Lower lobe of right lung (tissue), 2 donors: ENCODE data around the gene FSD1. TPM values are rescaled to one million over a fixed set of nuclear protein-coding genes. Genes with fewer than 3 reads are reported as not detected.
"Not testable (repeated sequence)": the region's sequence is repeated elsewhere in the genome, so short reads cannot be mapped to it uniquely, and the experiment has no call there.

Source experiments
- ATAC-seq, 2 donors: fragments of 200-7000 bp; cut with Tn5 transposase; one replicate each; pipeline ENCODE4 v1.9.1; 2020 to 2022; ENCODE audit warnings: mild to moderate bottlenecking in 2 of 2, moderate library complexity in 2 of 2
- DNase-seq: peaks from one replicate; pipeline ENCODE4 v3.0.0-alpha.2; 2020
- H3K27ac ChIP-seq: fragments of 200-600 bp; one replicate; pipeline ENCODE4 v1.8.0; 2022
- H3K27me3 ChIP-seq: fragments of 200-600 bp; one replicate; pipeline ENCODE4 v1.8.0; 2022; ENCODE audit warnings: low read depth
- H3K36me3 ChIP-seq: fragments of 200-600 bp; one replicate; pipeline ENCODE4 v1.8.0; 2022; ENCODE audit warnings: mild to moderate bottlenecking
- H3K4me1 ChIP-seq: fragments of 200-600 bp; one replicate; pipeline ENCODE4 v1.8.0; 2022
- H3K4me3 ChIP-seq: fragments of 200-600 bp; one replicate; pipeline ENCODE4 v1.8.0; 2022; ENCODE audit warnings: mild to moderate bottlenecking
- H3K9me3 ChIP-seq: fragments of 200-600 bp; one replicate; pipeline ENCODE4 v1.8.0; 2022
- intact Hi-C: fragments of 100-400 bp; cut with DNase I; formaldehyde crosslinking; loops from one replicate; pipeline ENCODE4 v1.11.0; 2022
- total RNA-seq: library from RNA; stranded (reverse); fragmentation: NEBNext Ultra II Directional; extraction: Animal tissue kit (Norgen Biotek cat#: 25700); gene quantifications from one replicate; pipeline ENCODE4 v1.2.1, GENCODE V29; 2021
- TF ChIP-seq, protein P1 (sequence below): fragments of 200-600 bp; IDR thresholded peaks from one replicate; pipeline ENCODE4 v1.8.0; 2022; ENCODE audit warnings: antibody characterized with exemption, mild to moderate bottlenecking
- donor health status: DM: no; HTN: yes; CAD: no; lungs with severe emphysema.

Gene FSD1
- total RNA-seq, 1 donor from 2014 or later = 0.62 TPM

DNA sequence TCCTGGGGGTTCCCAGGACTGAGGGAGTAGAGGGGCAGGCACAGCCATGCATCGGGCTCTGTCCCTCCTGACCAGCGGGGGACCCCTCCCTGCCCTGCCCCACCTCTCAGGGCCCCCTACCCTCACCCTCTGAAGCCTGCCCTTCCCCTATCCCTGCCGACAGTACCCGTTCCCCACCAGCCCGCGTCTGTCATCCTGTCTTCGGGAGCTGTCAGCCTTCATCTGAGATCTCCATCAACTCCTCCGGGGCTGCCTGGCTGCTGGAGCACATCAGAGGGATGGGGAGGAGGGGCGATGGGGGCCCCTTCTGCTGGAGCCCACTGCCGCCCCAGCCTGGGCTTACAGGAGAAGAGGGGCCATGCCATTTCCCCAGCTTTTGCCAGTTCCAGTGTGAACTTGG is 31.5 kb upstream of the FSD1 start:
- ATAC-seq = no peak
- DNase-seq = no peak
- intact Hi-C loops = no loop called here

DNA sequence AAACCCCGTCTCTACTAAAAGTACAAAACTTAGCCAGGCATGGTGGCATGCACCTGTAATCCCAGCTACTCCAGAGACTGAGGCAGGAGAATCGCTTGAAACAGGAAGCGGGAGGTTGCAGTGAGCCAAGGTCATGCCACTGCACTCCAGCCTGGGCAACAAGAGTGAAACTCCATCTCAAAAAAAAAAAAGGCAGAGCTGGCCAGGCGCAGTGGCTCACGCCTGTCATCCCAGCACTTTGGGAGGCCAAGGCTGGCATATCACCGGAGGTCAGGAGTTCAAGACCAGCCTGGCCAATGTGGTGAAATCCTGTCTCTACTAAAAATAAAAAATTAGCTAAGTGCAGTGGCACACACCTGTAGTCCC is 30.1 kb upstream of the FSD1 start:
- Histone ChIP-seq H3K27me3 (peaks cover 15% of the 10 kb centered on the region), H3K36me3 (peaks cover 21% of the 10 kb centered on the region)
- DNase-seq, H3K4me1 ChIP-seq, intact Hi-C loops, H3K27ac ChIP-seq, H3K9me3 ChIP-seq, ATAC-seq, H3K4me3 ChIP-seq: not testable (repeated sequence)

More for the DNA sequence above, 31.5 kb upstream of the FSD1 start:
- TF ChIP-seq, protein P1, sequence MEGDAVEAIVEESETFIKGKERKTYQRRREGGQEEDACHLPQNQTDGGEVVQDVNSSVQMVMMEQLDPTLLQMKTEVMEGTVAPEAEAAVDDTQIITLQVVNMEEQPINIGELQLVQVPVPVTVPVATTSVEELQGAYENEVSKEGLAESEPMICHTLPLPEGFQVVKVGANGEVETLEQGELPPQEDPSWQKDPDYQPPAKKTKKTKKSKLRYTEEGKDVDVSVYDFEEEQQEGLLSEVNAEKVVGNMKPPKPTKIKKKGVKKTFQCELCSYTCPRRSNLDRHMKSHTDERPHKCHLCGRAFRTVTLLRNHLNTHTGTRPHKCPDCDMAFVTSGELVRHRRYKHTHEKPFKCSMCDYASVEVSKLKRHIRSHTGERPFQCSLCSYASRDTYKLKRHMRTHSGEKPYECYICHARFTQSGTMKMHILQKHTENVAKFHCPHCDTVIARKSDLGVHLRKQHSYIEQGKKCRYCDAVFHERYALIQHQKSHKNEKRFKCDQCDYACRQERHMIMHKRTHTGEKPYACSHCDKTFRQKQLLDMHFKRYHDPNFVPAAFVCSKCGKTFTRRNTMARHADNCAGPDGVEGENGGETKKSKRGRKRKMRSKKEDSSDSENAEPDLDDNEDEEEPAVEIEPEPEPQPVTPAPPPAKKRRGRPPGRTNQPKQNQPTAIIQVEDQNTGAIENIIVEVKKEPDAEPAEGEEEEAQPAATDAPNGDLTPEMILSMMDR = no peak
- no peaks in the 10 kb centered on the region for H3K4me1 ChIP-seq
- no peak overlapping the region for H3K4me3 ChIP-seq
- H3K9me3 ChIP-seq = no peaks in the 10 kb centered on the region
- H3K27me3 ChIP-seq = peaks cover 8% of the 10 kb centered on the region
- peaks cover 35% of the 10 kb centered on the region for H3K36me3 ChIP-seq
- H3K27ac ChIP-seq = no peak overlapping the region

DNA sequence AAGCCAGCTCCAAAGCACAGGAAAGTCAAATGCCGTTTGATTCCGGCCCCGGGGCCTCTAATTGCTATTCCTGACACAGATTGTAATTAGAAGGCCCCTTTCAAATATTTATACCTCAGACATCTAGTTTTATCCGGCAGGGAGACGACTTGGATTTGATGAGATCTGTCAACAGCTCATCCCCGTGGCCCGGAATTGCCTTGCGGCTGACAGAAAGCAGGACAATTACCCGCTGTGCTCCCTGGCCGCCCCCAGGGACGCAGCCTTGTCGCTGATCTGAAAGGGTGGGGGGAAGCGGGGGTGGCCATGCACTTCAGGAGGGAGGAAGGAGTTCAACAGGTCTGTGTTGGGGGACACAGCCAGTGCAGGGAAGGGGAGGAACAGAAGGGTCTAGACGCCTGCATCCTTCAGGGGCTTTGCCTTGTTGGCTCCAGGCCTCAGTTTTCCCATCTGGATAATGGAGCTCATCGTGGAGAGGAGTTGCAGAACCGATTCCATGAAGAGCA is 27.2 kb upstream of the FSD1 start:
- intact Hi-C loops = no loop called here
- peaks cover 44% of the 10 kb centered on the region for H3K27me3 ChIP-seq

DNA sequence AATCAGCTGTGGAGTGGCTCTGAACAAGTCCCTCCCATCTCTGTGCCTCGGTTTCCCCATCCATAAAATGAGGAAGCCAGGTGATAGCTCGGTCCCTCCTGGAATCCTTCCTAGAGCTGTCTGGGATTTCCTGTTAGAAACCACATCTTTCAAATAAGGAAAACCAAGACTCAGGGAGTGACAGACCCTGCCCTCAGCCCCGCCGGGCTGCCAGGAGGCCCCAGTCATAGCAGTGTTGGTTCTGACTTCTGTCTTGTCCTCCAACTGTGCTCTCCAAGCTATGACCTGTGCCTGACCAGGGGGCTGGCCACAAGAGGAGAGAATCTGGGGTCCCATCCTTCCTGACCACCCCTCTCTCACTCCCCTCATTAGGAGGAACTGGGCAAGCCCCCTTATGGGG is 26.4 kb upstream of the FSD1 start:
- Histone ChIP-seq H3K9me3 (no peaks in the 10 kb centered on the region), H3K36me3 (no peaks in the 10 kb centered on the region), H3K27ac (no peak overlapping the region), H3K4me1 (peaks cover 8% of the 10 kb centered on the region), H3K27me3 (peaks cover 52% of the 10 kb centered on the region), H3K4me3 (no peak overlapping the region)
- TF ChIP-seq, protein P1 = no peak
- ATAC-seq (no peak), DNase-seq (no peak)
- intact Hi-C loops = no loop called here

More for the DNA sequence above, 27.2 kb upstream of the FSD1 start:
- H3K4me1 ChIP-seq = peaks cover 8% of the 10 kb centered on the region
- TF ChIP-seq, protein P1 = no peak
- H3K36me3 ChIP-seq = no peaks in the 10 kb centered on the region
- no peak overlapping the region for H3K27ac ChIP-seq
- ATAC-seq (no peak), DNase-seq (no peak)
- H3K9me3 ChIP-seq = no peaks in the 10 kb centered on the region
- no peak overlapping the region for H3K4me3 ChIP-seq

DNA sequence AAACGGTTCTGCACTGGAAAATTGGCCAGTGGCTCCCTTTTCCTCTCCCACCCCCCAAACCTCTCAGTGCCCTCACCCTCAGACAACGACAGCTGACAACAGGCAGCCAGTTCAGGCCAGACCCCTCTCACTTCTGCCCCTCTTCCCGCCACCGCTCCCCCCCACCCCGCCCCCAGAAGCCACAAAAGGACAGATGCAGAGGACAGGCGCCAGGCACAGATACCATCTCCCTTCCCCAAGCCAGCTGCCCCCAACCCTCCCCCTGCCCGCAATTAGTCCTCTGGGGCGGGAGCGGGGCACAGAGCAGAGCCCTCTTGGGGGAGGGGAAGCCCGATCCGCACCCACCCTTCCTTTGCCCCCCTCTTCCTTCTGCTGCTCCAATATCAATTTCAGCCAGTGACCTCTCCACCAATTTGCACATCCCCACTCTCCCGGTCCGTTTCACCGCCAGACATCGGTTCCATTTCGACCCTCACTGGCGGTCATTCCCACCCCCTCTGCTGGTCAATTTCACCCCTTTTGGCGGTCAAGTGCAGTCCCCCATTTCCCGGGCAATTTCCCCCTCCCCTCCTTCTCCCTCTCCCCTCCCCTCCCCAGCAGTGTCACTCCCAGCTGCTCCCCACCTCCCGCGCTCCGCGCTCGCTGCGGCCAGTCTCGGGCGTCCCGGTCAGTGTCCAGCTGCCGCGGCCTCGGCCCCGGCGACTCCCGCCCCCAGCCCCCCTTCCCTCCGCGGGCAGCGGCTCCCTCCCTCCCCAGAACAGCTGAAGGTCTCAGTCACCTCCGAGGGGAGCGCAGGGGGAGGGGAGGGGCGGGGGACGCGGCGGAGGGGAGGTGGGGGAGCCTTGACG is 25.8 kb upstream of the FSD1 start, which contains the start of gene SHD:
Gene SHD, plus strand, starts transcription at position 848 of the 848 bp plus-strand sequence. CDS start 798 bp downstream, outside the sequence.
- Histone ChIP-seq H3K27ac (no peak within 1 kb of the TSS), H3K36me3 (no peaks in the 10 kb centered on the region), H3K27me3 (peaks cover 54% of the 10 kb centered on the region), H3K4me1 (peaks cover 8% of the 10 kb centered on the region), H3K4me3 (peak within 1 kb of the TSS; percentile 14), H3K9me3 (no peaks in the 10 kb centered on the region)
- ATAC-seq (no peak), DNase-seq (no peak)
- TF ChIP-seq, protein P1 = no peak
- intact Hi-C loops = no loop called here

DNA sequence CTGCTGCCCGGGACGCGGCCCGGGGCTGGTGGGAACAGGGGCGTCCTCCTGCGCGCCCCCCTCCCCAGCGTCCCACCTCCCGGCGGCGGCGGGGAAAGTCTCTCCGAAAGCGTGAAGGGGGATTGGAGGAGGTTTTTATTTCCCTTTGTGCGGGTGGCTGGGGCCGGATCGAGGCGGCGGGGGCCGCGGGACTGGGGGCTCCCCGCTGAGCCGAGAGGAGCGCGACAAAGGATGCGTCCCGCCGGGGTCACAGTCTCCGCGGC is 25.2 kb upstream of the FSD1 start:
- DNase-seq = no peak
- H3K4me3 ChIP-seq = peak overlapping the region; percentile 3

More for the DNA sequence above, 25.2 kb upstream of the FSD1 start:
- TF ChIP-seq, protein P1 = no peak
- intact Hi-C loops = no loop called here
- Histone ChIP-seq H3K9me3 (no peaks in the 10 kb centered on the region), H3K27ac (no peak overlapping the region), H3K36me3 (no peaks in the 10 kb centered on the region), H3K27me3 (peaks cover 55% of the 10 kb centered on the region), H3K4me1 (peaks cover 8% of the 10 kb centered on the region)
- peak in 1 of 2 donors; percentile 16 for ATAC-seq
